Activated T-helper 1 cell treated with anti-CD3 and anti-CD28 coated beads, Interleukin-2, amount 50 U/mL, for 16 hours (primary cell): ENCODE data around the gene CKAP5.

Experiments
- DNase-seq, 2 donors: peaks; one replicate each; pipeline ENCODE4 v3.0.0-alpha.2; 2020; ENCODE audit warnings: low read depth in 1 of 2, low spot score in 1 of 2

CKAP5 gene

DNA sequence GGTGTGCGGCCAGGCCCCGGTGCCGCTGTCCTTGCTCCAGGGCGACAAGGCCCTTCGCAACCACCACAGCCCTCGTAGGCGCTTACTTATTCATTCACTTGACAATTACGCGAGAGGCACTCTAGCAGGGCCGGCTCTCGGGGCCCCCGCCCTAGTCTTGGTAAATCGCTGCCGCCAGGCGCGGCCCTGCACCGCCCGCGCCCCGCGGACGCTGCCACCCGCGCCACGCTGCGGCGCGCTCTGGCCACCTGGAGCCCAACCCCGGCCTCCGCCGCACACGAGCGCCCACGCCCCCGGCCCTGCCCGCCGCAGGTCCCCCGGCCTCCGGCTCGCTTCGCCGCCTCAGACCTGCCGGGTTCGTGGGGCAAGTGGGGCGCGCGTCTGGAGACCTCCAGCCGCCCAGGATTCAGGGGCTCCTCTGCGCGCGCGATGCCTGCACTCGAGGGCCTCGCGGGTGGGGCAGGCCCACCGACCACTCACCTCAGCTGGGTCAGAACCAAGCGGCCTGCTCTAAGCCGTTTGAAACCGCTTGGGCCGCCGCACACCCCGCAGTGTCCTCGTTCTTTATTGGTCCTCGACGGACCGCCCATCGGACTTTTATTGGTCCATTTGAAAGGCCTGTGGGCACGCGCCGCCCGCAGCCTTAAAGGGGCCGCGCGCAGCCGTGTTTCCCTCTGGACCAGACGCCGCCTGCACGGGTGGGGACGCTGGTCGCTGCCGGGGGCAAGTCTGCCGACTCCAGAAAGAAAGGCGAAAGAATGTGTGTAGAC is at the start of gene CKAP5:
Gene CKAP5, minus strand, starts transcription at position 541 of the 770 bp plus-strand sequence. CDS start 25,049 bp downstream, outside the sequence.
- peak; percentile 69 to 75 for DNase-seq

DNA sequence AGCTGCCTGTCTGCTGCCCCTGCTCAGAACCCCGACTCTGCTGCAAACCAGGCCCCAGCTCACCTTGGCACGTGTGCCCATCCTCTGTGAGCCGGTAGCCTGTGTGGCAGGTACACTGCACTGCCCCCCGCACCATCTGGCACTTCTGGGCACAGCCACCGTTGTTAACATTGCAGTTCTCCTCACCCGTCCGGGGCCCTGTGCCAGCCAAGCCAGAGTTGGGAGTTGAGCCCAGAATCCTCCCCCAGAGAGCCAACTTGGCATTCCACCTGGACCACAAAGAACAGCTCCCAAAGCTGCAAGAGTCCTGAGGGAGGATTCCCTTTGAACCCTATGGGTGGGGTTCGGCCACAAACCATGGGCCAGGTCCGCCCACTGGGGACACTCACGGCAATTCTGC is 49.7 kb upstream of the CKAP5 start:
- DNase-seq: no peak

DNA sequence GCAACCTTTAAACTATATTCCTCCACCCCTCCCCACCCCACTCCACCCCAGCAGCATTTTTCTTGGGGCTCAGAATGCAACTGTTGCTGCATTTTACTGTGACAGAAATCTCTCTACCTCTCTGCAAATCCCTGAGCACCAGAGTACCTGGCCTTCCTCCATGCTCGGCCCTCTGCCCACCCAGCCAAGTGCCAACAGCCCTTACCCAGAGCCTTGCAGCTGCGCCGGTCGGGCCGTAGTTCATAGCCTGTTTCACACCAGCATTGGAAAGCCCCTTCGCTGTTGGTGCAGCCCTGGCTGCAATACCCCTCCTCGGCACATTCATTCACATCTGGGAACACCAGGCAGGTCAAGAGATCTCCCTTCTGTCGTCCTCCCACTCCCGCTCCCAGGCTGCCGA is 48.9 kb upstream of the CKAP5 start:
- no peak for DNase-seq

DNA sequence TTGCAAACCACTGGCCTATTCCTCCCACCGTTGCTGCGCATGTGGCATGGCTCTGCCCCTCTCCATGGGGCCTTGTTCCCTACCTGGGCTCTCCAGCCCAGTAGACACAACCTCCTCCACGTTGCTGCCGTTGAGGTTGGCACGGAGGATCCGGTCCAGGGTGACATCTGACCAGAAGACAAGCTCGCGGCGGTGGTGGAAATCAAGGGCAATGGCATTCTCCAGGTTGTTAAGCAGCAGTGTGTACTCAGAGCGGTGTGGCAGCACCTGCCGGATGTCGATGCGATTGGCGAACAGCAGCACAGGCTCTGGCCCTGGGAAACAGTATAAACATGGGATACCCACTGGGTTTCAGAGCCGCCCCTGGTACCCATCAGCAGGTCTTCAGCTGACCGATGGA is 48.4 kb upstream of the CKAP5 start:
- DNase-seq: no peak

DNA sequence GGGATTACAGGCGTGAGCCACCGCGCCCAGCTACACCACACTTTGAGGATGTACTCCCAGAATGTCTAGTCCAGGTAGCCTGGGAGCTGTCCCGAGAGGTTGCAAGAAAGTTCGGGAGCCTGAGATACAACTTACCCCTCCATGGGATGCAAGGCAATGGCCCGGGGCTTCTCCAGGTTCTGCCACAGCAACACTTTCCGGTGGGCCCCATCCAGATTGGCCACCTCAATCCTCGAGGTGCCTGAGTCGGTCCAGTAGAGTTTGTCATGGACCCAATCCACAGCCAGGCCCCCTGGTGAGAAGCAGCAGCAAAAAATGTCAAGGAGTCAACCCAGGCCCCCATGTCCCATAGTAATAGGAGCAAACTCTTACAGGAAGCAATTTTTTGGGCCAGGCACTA is 46.8 kb upstream of the CKAP5 start:
- DNase-seq: no peak

DNA sequence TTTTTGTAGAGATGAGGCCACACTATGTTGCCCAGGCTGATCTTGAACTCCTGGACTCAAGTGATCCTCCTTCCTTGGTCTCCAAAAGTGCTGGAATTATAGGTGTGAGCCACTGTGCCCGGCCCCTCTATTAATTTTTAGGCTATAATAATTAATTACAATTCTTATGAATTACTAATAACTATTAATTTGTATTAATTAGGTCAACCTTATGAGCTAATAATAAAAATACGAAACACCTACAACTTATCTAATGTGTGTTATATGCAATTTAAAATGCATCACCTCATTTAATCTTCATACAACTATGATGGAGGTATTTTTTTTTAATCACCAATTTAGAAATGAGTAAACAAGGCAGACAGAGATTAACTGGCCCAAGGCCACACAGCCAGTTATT is 46.0 kb upstream of the CKAP5 start:
- no peak for DNase-seq

DNA sequence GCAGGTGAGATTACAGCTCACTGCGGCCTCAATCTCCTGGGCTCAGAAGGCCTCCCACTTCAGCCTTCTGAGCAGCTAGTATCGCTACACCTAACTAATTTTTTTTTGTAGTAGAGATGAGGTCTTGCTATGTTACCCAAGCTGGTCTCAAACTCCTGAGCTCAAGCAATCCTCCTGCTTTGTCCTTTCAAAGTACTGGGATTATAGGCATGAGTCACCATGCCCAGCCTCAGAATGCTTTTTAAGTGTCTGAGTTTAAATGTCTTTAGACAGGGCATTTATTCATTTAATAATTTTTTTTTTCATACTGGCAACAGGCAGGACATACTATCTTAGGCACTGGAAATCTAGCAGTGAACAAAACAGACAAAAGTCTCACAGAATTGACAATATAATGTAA is 44.6 kb upstream of the CKAP5 start:
- DNase-seq: no peak

DNA sequence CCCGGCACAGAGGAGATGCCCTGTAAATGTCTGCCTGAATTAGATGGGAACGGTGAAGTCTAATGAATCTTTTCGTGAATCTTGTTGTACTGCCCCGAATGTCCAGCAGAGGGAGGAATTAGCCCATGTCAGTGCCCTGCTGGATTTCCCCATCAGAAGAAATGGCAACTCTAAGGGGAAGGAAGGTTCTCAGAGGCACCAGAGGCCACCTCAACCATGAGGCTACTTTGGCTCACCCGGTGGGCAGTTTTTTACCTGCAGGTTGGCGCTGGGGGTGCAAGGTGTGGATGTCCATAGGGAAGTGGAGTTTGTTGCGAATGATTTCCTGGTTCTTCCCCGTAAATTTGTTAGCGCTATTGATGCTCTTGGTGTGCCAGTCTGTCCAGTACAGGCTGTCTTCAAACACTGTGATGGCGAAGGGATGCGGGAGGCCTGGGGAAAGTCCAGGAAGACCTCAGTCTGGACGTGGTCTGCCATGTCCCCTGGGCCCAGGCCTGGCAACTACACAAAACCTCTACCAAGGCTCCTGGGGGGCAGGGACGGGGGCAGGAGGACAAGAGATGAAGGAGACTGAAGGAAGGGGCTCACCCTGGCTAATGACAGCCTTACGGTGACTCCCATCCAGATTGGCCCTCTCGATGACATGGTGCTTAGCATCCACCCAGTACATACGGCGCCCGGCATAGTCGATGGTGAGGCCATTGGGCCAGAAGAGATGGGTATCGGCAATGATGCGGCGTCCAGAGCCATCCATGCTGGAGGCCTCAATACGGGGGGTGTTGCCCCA is 43.8 kb upstream of the CKAP5 start:
- peak; percentile 39 to 50 for DNase-seq

DNA sequence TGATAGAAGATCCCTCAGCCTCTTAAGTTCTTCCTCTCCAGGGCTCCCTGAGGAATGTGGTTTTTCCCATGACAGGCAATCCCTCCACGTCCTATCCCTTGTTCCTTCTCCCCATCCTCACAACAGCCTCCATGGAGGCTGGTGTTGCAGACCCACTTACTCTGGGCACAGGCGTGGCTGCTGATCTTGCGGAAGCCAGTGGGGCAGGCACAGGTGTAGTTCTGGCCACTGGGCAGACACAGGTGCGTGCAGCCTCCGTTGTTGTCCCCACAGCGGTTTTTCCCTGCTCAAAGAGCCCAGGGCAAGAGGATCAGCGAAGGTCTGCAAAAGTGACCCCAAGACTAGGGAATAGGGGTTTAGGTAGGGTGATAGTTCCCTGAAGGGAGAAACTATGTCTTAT is 43.2 kb upstream of the CKAP5 start:
- no peak for DNase-seq

DNA sequence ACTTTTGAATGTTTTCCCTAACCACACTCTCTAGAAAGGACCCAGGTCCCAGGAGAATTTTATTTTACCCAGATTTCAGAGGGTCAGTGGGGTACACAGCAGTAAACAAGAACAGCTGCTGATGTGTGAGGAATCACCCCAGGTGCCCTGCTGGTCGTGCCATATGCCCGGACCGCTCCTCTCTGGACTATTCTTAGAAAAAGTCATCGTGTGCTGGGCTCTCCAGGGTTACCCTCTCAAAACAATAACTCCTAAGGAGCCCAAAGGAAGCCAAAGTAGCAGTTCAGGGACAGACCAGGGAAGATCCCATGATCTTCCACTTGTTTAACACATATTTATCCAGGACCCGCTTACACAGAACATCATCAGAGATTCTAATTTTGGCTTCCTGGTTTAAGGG is 42.6 kb upstream of the CKAP5 start:
- no peak for DNase-seq

DNA sequence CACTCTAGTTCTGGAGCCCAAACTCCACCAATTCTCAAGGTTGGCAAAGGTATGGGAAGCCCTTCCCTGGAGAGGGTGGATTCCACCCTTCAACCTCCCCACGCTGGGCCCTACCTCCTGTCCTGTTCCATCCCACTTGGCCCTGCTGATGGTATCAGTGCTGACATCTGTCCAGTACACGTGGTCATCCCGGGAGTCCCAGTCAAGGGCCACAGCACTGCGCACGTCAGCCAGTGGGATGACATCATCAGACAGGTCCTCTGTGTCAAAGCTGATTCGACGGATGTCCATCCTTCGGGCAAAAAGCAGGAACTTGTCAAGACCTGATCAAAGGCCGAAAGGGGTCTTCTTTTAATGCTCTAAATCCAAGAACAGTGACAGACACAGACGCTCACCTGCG is 40.1 kb upstream of the CKAP5 start:
- no peak for DNase-seq

DNA sequence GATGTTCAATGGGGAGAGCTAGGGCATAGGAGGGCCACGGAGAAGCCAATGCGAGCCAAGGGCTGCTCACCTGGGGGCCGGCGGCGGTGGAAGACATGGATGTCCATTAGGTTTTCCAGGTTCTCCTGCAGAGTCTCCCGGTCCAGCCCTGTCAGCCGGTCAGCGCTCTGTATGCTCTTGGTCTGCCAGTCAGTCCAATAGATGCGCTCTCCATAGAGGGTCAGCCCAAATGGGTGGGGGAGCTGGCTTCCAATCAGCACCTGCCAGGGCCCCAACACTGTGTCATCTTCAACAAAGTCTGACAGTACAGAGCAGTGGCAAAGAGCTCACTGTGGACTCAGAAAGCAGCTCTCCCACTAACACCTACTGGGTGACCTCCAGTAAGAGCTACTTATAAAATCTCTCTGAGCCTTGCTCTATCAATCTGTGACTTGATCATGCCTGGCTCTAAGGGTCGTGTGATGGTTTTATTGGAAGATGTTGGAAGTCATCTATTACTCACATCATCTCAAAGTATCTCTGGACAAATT is 33.0 kb upstream of the CKAP5 start:
- DNase-seq: no peak

DNA sequence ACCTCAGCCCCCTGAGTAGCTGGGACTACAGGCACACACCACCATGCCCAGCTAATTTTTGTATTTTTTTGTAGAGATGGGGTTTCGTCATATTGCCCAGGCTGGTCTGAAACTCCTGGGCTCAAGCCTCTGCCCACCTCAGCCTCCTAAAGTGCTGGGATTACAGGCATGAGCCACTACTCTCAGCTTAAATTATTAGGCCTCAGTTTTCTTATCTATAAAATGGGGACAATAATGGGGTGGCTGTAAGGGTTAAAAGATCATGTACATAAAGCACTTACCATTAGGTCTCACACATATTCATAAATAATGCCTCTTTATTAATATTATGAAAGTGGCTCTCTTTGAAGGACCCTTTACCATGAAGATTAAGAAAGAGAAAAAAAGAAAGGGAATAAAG is 31.5 kb upstream of the CKAP5 start:
- DNase-seq: no peak

DNA sequence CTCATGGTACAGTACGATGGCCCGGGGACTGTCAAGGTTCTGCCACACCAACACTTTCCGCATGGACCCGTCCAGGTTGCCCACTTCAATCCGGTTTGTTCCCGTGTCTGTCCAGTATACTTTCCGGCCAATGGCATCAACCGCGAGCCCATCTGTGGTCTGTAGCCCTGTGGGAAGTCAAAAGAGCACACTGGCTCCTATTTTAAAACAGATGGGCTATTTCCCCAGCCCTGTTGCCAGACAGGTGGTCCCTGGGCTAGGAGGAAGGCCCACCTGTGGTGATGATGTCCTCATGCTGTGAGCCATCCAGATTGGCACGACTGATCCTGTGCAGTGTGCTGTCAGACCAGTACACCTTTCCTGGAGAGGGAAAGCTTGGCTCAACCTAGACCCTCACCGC is 30.4 kb upstream of the CKAP5 start:
- no peak for DNase-seq

DNA sequence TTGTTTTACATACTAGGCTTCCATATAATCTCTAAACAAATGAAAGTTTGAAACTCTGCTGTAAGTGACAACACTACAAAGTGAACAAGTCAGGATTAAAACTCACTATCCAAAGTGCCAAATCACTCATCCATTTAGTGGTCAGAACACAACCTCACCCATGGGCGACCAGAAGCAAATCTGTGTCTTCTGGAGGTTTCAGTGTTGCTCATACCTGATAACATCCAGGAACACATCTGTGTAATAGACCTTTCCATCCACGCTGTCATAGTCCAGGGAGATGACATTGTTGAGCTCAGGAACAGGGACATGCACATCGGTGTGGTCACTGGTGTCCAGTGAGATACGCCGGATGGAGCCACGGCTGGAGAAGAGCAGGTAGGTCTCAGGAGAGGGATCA is 28.5 kb upstream of the CKAP5 start:
- DNase-seq: no peak

DNA sequence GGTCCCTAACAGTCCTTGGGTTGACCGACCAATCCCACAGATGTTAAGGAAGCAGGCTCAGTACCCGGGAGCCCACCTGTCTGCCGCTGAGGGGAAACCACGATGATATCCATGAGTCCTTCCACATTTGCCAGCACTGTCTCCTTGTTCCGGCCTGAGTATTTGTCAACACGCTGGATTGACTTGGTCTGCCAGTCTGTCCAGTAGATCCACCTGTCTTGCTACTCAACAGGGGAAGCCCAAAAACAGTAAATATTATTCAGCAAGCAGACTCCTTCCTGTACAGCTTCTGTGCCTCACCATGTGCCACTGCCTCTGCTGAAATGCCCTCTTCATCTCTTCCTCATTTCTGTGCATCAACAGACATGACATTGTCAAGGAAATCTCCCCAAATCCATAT is 22.8 kb upstream of the CKAP5 start:
- DNase-seq: no peak

DNA sequence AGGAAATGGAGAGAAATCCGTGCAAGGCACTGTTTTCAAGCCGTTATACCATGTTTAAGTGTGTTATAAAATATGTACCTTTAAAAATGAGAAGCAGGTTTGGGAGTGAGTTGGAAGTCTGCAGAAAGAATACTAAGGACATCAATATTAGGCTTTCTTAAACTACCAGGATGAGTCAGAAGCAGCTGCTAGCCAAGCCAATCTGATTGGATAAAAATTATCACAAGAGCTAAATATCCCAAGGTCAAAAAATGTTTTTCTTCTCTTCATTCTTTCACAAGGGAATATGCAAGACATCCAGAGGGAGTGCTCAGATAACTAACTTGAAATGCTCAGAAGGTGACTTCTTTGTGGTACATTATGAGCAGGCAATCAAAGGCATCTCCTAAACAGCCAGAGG is 19.3 kb upstream of the CKAP5 start:
- DNase-seq: no peak

DNA sequence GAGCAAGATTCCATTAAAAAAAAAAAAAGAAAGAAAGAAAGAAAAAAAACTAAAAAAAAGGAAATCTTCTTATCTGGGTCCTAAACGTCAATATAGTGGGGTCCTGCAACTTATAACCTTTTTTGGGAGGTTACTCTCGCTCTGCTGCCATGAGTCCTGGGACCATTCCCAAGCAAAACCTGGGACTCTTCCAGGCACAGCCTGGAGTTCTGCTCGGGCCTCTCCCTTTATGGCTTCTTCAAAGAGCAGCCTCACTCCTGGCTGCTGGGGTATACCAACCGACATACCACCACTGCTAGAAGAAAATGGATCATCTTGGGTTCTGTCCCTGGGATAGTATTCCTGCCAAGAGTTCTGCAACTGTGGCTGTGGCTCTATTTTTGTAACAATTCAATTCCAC is 14.1 kb upstream of the CKAP5 start:
- DNase-seq: no peak

DNA sequence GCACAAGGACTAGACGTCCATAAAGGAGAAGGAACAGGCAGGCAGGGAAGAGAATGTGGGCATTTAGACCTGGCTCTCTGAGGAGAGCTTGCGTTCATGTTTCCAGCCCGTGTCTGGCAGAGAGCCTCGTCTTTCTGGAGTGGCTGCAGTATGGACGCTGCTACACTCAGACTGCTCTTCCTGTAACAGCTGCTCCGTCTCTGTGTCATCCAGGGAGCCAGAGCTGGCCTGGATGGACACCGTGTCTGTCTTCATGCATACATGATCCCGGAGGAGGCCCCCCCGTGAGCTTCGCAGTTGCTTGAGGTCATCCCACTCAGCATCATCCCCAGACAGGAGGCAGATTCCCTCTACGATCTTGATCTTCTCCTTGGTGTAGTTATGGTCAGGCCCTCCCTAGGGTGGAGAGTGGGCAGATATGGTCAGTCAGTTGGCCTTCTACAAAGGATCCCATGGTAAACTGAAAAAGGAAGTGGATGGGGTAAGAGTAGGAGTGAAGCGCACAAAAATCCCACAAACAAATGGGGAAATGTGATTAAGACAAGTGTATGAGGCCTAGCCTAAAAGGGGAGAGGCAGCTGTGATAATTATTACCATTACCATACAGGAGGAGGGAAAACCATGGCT is 13.0 kb upstream of the CKAP5 start:
- no peak for DNase-seq

DNA sequence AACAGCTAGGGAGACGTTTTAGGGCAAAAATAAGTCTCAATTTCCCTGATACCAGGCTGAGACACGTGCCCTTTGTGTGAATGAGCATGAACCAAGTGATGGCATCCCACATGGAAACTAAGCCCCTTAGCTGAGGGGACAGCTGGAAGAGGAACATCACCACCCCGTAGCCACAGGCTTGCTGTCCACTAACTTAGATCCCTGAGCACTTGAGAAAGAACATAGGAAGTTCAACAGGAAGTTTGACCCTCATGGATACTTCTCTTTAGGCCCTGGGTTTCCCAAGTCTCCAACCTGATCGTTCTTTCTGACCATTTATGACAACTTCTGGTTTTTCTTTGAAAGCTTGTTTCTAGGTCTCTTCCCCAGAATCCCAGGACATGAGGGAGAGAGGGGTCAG is 11.6 kb upstream of the CKAP5 start:
- DNase-seq: no peak

DNA sequence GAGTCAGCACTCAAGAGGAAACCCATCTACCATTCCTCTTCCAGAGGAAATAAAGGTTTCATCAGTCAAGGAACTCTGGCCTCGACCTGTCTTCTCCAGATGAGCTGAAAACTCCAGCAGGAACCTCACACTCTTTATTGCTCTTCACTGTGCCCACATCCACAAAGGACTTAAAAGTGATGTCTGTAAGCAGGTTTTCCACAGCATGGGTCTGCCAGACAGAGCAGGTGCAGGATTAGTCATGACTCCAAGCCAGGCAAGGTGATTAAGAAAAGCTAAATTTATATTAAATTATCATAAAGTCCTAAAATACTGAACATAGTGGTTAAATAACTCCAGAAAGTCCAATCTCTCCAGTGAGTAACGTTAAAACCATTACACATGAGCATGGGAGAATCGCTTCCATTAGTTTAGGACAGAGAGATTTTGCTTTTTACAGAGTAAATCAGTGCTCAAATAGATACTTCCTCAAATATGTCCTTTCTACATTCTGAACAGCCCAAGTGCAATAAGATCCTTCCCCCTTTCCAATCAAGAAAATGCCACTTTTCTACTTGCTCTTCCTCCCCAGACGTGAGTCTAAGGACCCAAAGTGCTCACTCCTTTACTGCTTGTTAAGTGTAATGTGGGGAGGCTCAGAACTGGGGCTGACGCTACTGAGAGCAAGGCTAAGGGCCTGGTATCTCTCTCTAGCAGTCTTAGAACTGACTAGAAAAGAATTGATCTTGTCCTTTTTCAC is 10.7 kb upstream of the CKAP5 start:
- no peak for DNase-seq
